ENCODE measurements around the gene MED17.
"Not testable (repeated sequence)": the region's sequence is repeated elsewhere in the genome, so short reads cannot be mapped to it uniquely, and the experiment has no call there.

The MED17 gene

DNA sequence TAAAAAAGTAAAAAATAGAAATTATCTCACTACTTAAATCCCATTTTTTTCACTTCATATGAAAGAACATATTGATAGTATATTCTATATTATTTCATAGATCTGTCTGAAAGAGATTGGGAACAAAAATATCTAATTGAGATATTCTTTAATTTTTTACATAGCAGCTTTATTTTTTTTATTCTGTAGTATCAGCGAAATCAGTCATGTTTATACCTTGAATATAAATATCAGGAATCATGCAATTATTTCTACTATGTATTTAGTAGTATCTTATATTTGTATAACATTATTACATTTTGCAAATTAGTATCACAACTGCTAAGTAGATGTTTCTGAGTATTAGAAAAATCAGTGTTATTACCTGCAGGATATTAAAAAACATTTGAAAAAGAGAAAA is 22.2 kb upstream of the MED17 start:
- Histone ChIP-seq H3K27me3 (ENCODE audit: insufficient read depth, low read length) (no peaks in the 10 kb centered on the region), H3K9ac (ENCODE audit: low read depth, low read length) (no peak overlapping the region)

DNA sequence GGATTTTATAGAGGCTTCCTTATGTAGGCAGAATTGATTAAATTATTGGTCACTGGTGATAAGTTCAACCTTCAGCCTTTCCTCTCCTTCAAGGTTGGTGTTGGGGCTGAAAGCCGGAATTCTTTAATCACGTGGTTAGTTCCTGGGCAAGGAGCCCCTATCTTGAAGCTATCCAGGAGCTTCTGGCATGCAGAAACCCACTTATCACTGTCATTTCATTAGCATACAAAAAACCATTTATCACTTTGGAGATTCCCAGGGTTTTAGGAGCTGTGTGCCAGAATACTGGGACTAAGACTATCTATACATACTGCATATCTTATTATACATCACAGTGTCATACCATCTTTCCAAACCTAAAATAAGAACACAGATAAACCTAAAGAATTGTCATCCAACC is 18.5 kb upstream of the MED17 start:
- no peaks in the 10 kb centered on the region for H3K27me3 ChIP-seq (ENCODE audit: insufficient read depth, low read length)
- H3K4me3 ChIP-seq (ENCODE audit: low read length) = no peak overlapping the region
- H3K9ac ChIP-seq (ENCODE audit: low read depth, low read length) = no peak overlapping the region
- H3K4me1 ChIP-seq (ENCODE audit: insufficient read depth, low read length) = no peaks in the 10 kb centered on the region
- H3K27ac ChIP-seq (ENCODE audit: low read length) = no peak overlapping the region
- peaks cover 35% of the 10 kb centered on the region for H3K36me3 ChIP-seq (ENCODE audit: insufficient read depth, low read depth, low read length)
- no peaks in the 10 kb centered on the region; the same call in 1 of the 2 replicates for H3K9me3 ChIP-seq (ENCODE audit: insufficient read depth, low read depth, low read length)

More for the DNA sequence above, 22.2 kb upstream of the MED17 start:
- Histone ChIP-seq H3K9me3 (ENCODE audit: insufficient read depth, low read depth, low read length) (no peaks in the 10 kb centered on the region), H3K36me3 (ENCODE audit: insufficient read depth, low read depth, low read length) (peaks cover 63% of the 10 kb centered on the region), H3K4me1 (ENCODE audit: insufficient read depth, low read length) (no peaks in the 10 kb centered on the region), H3K27ac (ENCODE audit: low read length) (no peak overlapping the region), H3K4me3 (ENCODE audit: low read length) (no peak overlapping the region)

GRCh38 chr11:93766504-93766903 is 17.6 kb upstream of the MED17 start:
- peaks cover 26% of the 10 kb centered on the region for H3K36me3 ChIP-seq (ENCODE audit: insufficient read depth, low read depth, low read length)
- no peak overlapping the region for H3K9ac ChIP-seq (ENCODE audit: low read depth, low read length)
- H3K9me3 ChIP-seq (ENCODE audit: insufficient read depth, low read depth, low read length) = no peaks in the 10 kb centered on the region; the same call in 1 of the 2 replicates
- no peak overlapping the region for H3K27ac ChIP-seq (ENCODE audit: low read length)
- H3K4me1 ChIP-seq (ENCODE audit: insufficient read depth, low read length) = no peaks in the 10 kb centered on the region
- H3K27me3 ChIP-seq (ENCODE audit: insufficient read depth, low read length) = no peaks in the 10 kb centered on the region
- H3K4me3 ChIP-seq (ENCODE audit: low read length) = no peak overlapping the region

DNA sequence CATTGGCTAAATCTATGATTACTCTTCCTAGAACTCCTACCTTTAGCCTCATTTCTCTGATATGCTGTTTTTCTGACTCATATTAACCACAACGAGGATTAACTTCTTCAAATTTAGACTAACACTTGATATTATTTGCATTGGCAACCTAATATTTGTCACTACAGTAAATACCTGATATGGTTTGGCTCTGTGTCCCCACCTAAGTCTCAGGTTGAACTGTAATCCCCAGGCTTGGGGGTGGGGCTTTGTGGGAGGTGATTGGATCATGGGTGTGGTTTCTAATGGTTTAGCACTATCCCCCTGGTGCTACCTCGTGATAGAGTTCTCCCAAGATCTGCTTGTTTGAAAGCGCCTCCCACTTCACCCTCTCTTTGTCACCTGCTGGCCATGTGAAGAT is 17.1 kb upstream of the MED17 start:
- Histone ChIP-seq H3K9me3 (ENCODE audit: insufficient read depth, low read depth, low read length) (no peaks in the 10 kb centered on the region; the same call in 1 of the 2 replicates), H3K27ac (ENCODE audit: low read length) (no peak overlapping the region), H3K4me1 (ENCODE audit: insufficient read depth, low read length) (no peaks in the 10 kb centered on the region), H3K36me3 (ENCODE audit: insufficient read depth, low read depth, low read length) (peaks cover 21% of the 10 kb centered on the region), H3K4me3 (ENCODE audit: low read length) (no peak overlapping the region), H3K27me3 (ENCODE audit: insufficient read depth, low read length) (no peaks in the 10 kb centered on the region), H3K9ac (ENCODE audit: low read depth, low read length) (no peak overlapping the region)

GRCh38 chr11:93770160-93770559 is 13.9 kb upstream of the MED17 start:
- Histone ChIP-seq H3K4me3 (ENCODE audit: low read length) (no peak overlapping the region), H3K27me3 (ENCODE audit: insufficient read depth, low read length) (no peaks in the 10 kb centered on the region), H3K9ac (ENCODE audit: low read depth, low read length) (no peak overlapping the region), H3K27ac (ENCODE audit: low read length) (no peak overlapping the region), H3K9me3 (ENCODE audit: insufficient read depth, low read depth, low read length) (no peaks in the 10 kb centered on the region; the same call in 1 of the 2 replicates), H3K36me3 (ENCODE audit: insufficient read depth, low read depth, low read length) (no peaks in the 10 kb centered on the region), H3K4me1 (ENCODE audit: insufficient read depth, low read length) (no peaks in the 10 kb centered on the region)

DNA sequence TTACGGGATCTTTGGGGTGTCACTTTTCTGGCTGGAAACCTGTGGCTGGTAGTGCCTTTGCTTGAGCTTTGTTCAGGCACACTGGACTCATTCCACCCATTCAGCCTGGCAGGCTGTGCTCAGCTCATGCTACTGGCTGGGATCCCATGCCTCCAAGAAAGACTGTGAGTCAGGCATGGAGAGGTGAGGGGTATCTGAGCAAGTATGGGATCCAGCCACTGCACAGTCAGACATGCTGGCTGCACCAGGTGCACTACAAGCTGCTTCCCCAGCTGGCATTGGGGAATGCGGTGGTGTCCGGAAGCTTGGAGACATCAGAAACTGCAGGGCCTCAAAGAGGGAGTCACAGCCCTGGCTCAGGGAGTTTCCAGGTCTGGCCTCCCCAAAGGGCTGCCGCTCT is 12.0 kb upstream of the MED17 start:
- no peak overlapping the region for H3K27ac ChIP-seq (ENCODE audit: low read length)
- no peaks in the 10 kb centered on the region for H3K36me3 ChIP-seq (ENCODE audit: insufficient read depth, low read depth, low read length)
- H3K27me3 ChIP-seq (ENCODE audit: insufficient read depth, low read length) = no peaks in the 10 kb centered on the region
- no peak overlapping the region for H3K9ac ChIP-seq (ENCODE audit: low read depth, low read length)
- no peaks in the 10 kb centered on the region; the same call in 1 of the 2 replicates for H3K9me3 ChIP-seq (ENCODE audit: insufficient read depth, low read depth, low read length)
- H3K4me1 ChIP-seq (ENCODE audit: insufficient read depth, low read length) = no peaks in the 10 kb centered on the region
- H3K4me3 ChIP-seq (ENCODE audit: low read length) = no peak overlapping the region

DNA sequence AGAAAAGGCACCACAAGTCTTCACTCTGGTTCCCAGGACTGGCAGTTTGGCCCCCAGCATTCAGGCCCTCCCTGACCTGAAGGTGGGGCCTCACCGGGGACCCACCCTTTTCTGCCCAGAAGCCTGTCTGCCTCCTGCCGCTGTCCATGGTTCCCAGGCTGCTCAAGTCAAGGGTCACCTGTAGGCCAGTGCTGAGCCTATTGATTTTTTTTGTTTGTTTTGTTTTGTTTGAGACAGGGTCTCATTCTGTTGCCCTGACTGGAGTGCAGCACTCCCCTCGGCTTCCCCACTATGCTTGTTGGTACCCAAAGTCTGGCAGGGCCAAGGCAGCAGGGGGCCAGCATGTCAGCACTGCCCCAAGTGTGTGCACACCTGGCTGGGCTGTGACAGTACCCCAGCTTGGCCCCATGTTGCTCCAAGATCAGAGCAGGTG is 11.0 kb upstream of the MED17 start:
- no peak overlapping the region for H3K4me3 ChIP-seq (ENCODE audit: low read length)
- no peaks in the 10 kb centered on the region for H3K9me3 ChIP-seq (ENCODE audit: insufficient read depth, low read depth, low read length)
- no peak overlapping the region for H3K27ac ChIP-seq (ENCODE audit: low read length)
- H3K36me3 ChIP-seq (ENCODE audit: insufficient read depth, low read depth, low read length) = no peaks in the 10 kb centered on the region
- H3K9ac ChIP-seq (ENCODE audit: low read depth, low read length) = no peak overlapping the region
- H3K4me1 ChIP-seq (ENCODE audit: insufficient read depth, low read length) = no peaks in the 10 kb centered on the region
- H3K27me3 ChIP-seq (ENCODE audit: insufficient read depth, low read length) = no peaks in the 10 kb centered on the region

- no peak overlapping the region for H3K9ac ChIP-seq (ENCODE audit: low read depth, low read length)
- H3K9me3 ChIP-seq (ENCODE audit: insufficient read depth, low read depth, low read length) = no peaks in the 10 kb centered on the region
Measured at GRCh38 chr11:93773601-93774200, 10.4 kb upstream of the MED17 start.

DNA sequence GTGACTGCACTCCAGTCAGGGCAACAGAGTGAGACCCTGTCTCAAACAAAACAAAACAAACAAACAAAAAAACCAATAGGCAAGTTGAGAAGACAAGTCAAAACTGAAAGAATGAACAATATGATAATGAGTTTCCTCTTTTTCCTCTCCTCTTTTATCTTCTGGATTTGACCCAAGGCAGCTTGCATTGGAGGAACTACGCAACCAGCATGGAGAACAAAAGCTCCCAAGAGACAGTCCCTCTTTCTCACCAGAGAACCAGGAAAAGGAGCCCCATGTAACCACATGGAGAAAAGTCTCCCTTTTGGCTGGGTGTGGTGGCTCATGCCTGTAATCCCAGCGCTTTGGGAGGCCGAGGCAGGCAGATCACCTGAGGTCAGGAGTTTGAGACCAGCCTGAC is 9.5 kb upstream of the MED17 start:
- not testable (repeated sequence) for H3K27me3 ChIP-seq (ENCODE audit: insufficient read depth, low read length); H3K27ac ChIP-seq (ENCODE audit: low read length); H3K4me1 ChIP-seq (ENCODE audit: insufficient read depth, low read length); H3K4me3 ChIP-seq (ENCODE audit: low read length); H3K9ac ChIP-seq (ENCODE audit: low read depth, low read length); H3K9me3 ChIP-seq (ENCODE audit: insufficient read depth, low read depth, low read length); H3K36me3 ChIP-seq (ENCODE audit: insufficient read depth, low read depth, low read length)

More at GRCh38 chr11:93773601-93774200, 10.4 kb upstream of the MED17 start:
- H3K27ac ChIP-seq (ENCODE audit: low read length) = no peak overlapping the region
- no peaks in the 10 kb centered on the region for H3K4me1 ChIP-seq (ENCODE audit: insufficient read depth, low read length)
- H3K4me3 ChIP-seq (ENCODE audit: low read length) = no peak overlapping the region
- no peaks in the 10 kb centered on the region for H3K27me3 ChIP-seq (ENCODE audit: insufficient read depth, low read length)
- no peaks in the 10 kb centered on the region for H3K36me3 ChIP-seq (ENCODE audit: insufficient read depth, low read depth, low read length)

GRCh38 chr11:93775289-93775688 is 8.8 kb upstream of the MED17 start:
- H3K9me3 ChIP-seq (ENCODE audit: insufficient read depth, low read depth, low read length) = no peaks in the 10 kb centered on the region
- no peaks in the 10 kb centered on the region for H3K27me3 ChIP-seq (ENCODE audit: insufficient read depth, low read length)
- H3K27ac ChIP-seq (ENCODE audit: low read length) = no peak overlapping the region
- H3K4me1 ChIP-seq (ENCODE audit: insufficient read depth, low read length) = no peaks in the 10 kb centered on the region
- H3K36me3 ChIP-seq (ENCODE audit: insufficient read depth, low read depth, low read length) = no peaks in the 10 kb centered on the region
- H3K9ac ChIP-seq (ENCODE audit: low read depth, low read length) = no peak overlapping the region
- H3K4me3 ChIP-seq (ENCODE audit: low read length) = no peak overlapping the region

DNA sequence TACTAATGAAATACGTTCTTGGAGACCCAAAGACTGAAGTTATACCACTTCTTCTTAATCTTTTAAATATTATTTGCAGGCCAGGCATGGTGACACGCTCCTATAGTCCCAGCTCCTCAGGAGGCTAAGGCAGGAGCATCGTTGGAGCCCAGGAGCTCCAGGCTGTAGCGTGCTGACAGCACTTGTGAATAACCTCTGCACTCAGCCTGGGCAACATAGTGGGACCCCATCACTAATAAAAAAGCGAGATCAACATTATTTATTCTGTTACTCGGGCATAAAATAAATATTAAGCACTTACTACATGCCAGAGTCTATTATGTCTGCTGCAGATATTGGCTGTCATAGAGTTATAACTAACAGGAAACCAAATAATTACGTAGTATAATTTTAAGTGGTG is 720 bp upstream of the MED17 start:
- no peaks in the 10 kb centered on the region for H3K9me3 ChIP-seq (ENCODE audit: insufficient read depth, low read depth, low read length)
- no peaks in the 10 kb centered on the region for H3K4me1 ChIP-seq (ENCODE audit: insufficient read depth, low read length)
- H3K27me3 ChIP-seq (ENCODE audit: insufficient read depth, low read length) = no peaks in the 10 kb centered on the region
- peaks cover 21% of the 10 kb centered on the region for H3K36me3 ChIP-seq (ENCODE audit: insufficient read depth, low read depth, low read length)
- H3K4me3 ChIP-seq (ENCODE audit: low read length) = peak overlapping the region; percentile 98
- peak overlapping the region; percentile 92 for H3K27ac ChIP-seq (ENCODE audit: low read length)
- H3K9ac ChIP-seq (ENCODE audit: low read depth, low read length) = peak overlapping the region; percentile 99; the same call in 1 of the 2 replicates

DNA sequence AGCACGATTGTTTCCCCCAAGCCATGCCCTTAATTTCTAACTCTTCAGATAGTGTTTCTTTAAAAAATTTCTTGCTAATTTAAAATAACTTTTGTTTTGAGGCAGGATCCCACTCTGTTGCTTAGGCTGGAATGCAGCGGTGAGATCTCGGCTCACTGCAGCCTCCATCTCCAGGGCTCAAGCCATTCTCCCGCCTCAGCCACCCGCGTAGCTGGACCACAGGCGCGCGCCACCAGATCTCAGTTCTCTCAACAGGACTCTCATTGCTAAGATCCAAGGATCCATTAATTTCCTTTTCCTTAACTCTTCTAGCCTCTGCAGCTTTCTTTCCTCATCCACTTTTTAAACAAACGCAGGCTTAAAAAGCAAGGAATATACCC is 327 bp upstream of the MED17 start:
- no peaks in the 10 kb centered on the region for H3K9me3 ChIP-seq (ENCODE audit: insufficient read depth, low read depth, low read length)
- peak overlapping the region; percentile 99; the same call in 1 of the 2 replicates for H3K9ac ChIP-seq (ENCODE audit: low read depth, low read length)
- no peaks in the 10 kb centered on the region for H3K4me1 ChIP-seq (ENCODE audit: insufficient read depth, low read length)
- peak overlapping the region; percentile 92 for H3K27ac ChIP-seq (ENCODE audit: low read length)
- H3K27me3 ChIP-seq (ENCODE audit: insufficient read depth, low read length) = no peaks in the 10 kb centered on the region
- peak overlapping the region; percentile 98 for H3K4me3 ChIP-seq (ENCODE audit: low read length)
- H3K36me3 ChIP-seq (ENCODE audit: insufficient read depth, low read depth, low read length) = peaks cover 25% of the 10 kb centered on the region

All from iPS-20b (cell line).